Ishikawa (cell line): ENCODE measurements around the gene NDRG4.

Source experiments
- EP300 ChIP-seq: IDR thresholded peaks from 2 replicates; pipeline ENCODE4 v1.6.1; 2012; ENCODE audit warnings: borderline replicate concordance
- FOXM1 ChIP-seq: IDR thresholded peaks from 2 replicates; pipeline ENCODE4 v1.6.1; 2012; ENCODE audit warnings: low read depth, borderline replicate concordance
- TF ChIP-seq, protein P1 (sequence below): IDR thresholded peaks from 2 replicates; pipeline ENCODE4 v1.6.1; 2012

DNA sequence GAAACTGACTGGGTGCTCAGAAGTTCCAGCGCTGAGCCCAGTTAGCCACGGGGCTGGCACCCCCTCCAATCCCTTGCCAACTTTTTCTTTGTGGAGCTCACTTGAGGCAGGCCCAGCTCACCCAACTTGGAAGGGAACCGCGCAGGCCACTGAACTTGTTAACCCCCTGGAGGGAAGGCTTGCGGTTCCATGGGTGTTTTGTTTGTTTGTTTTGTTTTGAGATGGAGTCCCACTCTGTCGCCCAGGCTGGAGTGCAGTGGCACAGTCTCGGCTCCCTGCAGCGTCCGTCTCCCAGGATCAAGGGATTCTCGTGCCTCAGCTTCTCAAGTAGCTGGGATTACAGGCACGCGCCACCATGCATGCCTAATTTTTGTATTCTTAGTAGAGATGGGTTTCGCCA, 34.1 kb upstream of the NDRG4 start:
- TF ChIP-seq FOXM1 (no peak), EP300 (no peak)
- TF ChIP-seq, protein P1, sequence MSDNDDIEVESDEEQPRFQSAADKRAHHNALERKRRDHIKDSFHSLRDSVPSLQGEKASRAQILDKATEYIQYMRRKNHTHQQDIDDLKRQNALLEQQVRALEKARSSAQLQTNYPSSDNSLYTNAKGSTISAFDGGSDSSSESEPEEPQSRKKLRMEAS, result no peak
